IPS DF 6.9 (cell line): ENCODE measurements around the gene POLR3A.
"Not testable (repeated sequence)": the region's sequence is repeated elsewhere in the genome, so short reads cannot be mapped to it uniquely, and the experiment has no call there.

Source experiments
- DNase-seq: peaks from one replicate; pipeline ENCODE4 v3.0.0-alpha.2; 2013; ENCODE audit warnings: low read depth, low spot score
- H3K27ac ChIP-seq: one replicate; pipeline ENCODE4 v1.5.1; 2013; ENCODE audit warnings: low read length, control low read depth
- H3K27me3 ChIP-seq: 2 replicates; pipeline ENCODE4 v1.6.1; 2013; ENCODE audit warnings: mild to moderate bottlenecking, low read length; ENCODE audit not compliant: control insufficient read depth, insufficient read depth
- H3K36me3 ChIP-seq: 2 replicates; pipeline ENCODE4 v1.6.1; 2013; ENCODE audit warnings: low read length; ENCODE audit not compliant: control insufficient read depth, insufficient read depth
- H3K4me1 ChIP-seq: 2 replicates; pipeline ENCODE4 v1.6.1; 2013; ENCODE audit warnings: low read length; ENCODE audit not compliant: control insufficient read depth, insufficient read depth
- H3K4me3 ChIP-seq: 2 replicates; pipeline ENCODE4 v1.5.1; 2013; ENCODE audit warnings: mild to moderate bottlenecking, low read length
- H3K9me3 ChIP-seq: 2 replicates; pipeline ENCODE4 v1.6.1; 2013; ENCODE audit warnings: low read length, inconsistent platforms; ENCODE audit not compliant: control insufficient read depth, insufficient read depth
- WGBS: extraction: QIAGEN DNeasy Blood & Tissue Kit; methylation state at CpG from one replicate; pipeline ENCODE4 v1.1.7; 2013; ENCODE audit warnings: mixed read lengths, missing lambda C conversion rate; ENCODE audit not compliant: insufficient read length, insufficient coverage; 5-methylcytosine and 5-hydroxymethylcytosine counted together

The POLR3A gene

GRCh38 chr10:78029269-78030226 lies at the start of gene POLR3A:
Gene POLR3A, minus strand, starts transcription at chr10:78029515. Its CDS starts 108 bp downstream, at chr10:78029407.
- no peak within 1 kb of the TSS for H3K27ac ChIP-seq
- no CpG with 5 or more reads among the region's 35 CpGs for WGBS
- no peak for DNase-seq

DNA sequence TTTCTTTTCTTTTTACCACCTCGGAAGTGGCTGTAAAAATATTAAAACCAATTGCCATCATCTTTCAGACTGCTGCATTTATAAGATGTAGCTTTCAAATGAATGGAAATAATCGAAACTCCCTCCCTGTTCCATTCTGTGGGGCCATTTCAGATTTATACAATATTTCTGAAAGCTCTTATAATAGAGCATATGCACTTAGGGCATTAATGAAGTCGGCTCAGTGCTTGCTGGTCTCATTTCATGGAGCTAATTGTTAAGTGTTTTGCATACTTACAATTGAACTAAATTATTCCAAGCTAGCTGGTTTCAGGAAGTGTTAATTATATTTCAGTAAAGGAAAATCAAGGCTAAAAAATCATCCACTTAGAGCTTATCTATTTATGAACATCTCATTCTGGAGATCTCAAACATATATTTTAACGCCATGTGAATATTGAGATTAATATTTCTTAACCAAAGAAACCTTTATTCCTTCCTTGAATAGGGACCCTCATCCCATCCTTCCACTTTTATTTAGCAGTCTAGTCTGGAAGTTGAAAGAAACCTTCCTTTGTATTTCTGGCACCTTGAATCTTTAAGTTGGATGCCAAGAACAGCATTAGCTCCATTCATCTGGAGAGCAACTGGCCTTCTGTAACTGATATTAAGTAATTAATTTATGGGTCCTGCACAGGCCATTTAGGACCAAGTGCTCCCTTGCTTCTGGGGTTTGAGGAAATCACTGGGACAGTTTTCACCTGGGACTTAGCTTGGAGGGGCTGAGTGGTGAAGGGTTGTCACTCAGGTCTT lies 49.4 kb upstream of the POLR3A start:
- no peak overlapping the region for H3K4me3 ChIP-seq
- no peaks in the 10 kb centered on the region for H3K36me3 ChIP-seq
- no peak for DNase-seq
- no peak overlapping the region for H3K27ac ChIP-seq
- H3K9me3 ChIP-seq = no peaks in the 10 kb centered on the region; the same call in 1 of the 2 replicates
- no CpG with 5 or more reads among the region's 4 CpGs for WGBS
- H3K27me3 ChIP-seq = no peaks in the 10 kb centered on the region
- no peaks in the 10 kb centered on the region for H3K4me1 ChIP-seq

More at GRCh38 chr10:78029269-78030226, at the start of gene POLR3A:
- no peaks in the 10 kb centered on the region for H3K4me1 ChIP-seq
- no peaks in the 10 kb centered on the region for H3K27me3 ChIP-seq
- no peaks in the 10 kb centered on the region for H3K9me3 ChIP-seq
- peak within 1 kb of the TSS; percentile 92 for H3K4me3 ChIP-seq
- peaks cover 6% of the 10 kb centered on the region; the same call in 1 of the 2 replicates for H3K36me3 ChIP-seq

DNA sequence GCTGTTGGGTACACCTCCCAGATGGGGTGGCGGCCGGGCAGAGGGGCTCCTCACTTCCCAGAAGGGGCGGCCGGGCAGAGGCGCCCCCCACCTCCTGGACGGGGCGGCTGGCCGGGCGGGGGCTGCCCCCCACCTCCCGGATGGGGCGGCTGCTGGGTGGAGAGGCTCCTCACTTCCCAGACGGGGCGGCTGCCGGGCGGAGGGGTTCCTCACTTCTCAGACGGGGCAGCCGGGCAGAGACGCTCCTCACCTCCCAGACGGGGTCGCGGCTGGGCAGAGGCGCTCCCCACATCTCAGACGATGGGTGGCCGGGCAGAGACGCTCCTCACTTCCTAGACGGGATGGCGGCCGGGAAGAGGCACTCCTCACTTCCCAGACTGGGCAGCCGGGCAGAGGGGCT lies 46.5 kb upstream of the POLR3A start:
- H3K36me3 ChIP-seq, H3K27me3 ChIP-seq, H3K4me3 ChIP-seq, H3K9me3 ChIP-seq, H3K4me1 ChIP-seq, DNase-seq, H3K27ac ChIP-seq: not testable (repeated sequence)
- WGBS = no CpG with 5 or more reads among the region's 29 CpGs

- Histone ChIP-seq H3K27ac (no peak overlapping the region), H3K36me3 (no peaks in the 10 kb centered on the region), H3K4me3 (no peak overlapping the region), H3K9me3 (no peaks in the 10 kb centered on the region; the same call in 1 of the 2 replicates), H3K27me3 (no peaks in the 10 kb centered on the region), H3K4me1 (no peaks in the 10 kb centered on the region)
- DNase-seq = no peak
Measured at GRCh38 chr10:78072504-78072903, 43.2 kb upstream of the POLR3A start.

DNA sequence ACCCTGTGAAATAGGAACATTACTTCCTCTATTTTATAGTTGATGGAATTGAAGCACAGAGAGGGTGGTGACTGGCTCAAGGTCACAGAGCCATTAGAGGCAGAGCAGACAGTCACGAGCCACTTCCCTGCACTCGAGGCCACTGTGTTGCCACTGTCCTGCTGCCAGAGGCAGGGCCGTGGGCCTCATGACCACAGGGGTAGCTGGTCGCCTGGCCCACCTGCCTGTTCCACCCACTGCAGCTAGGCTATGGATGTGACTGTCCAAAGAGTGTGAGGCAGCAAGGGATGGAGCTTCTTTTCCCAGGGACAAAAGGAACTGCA lies 42.5 kb upstream of the POLR3A start:
- Histone ChIP-seq H3K4me1 (no peaks in the 10 kb centered on the region), H3K27ac (no peak overlapping the region), H3K4me3 (no peak overlapping the region), H3K9me3 (no peaks in the 10 kb centered on the region; the same call in 1 of the 2 replicates), H3K27me3 (no peaks in the 10 kb centered on the region), H3K36me3 (no peaks in the 10 kb centered on the region)
- WGBS = no CpG with 5 or more reads among the region's 4 CpGs
- no peak for DNase-seq

DNA sequence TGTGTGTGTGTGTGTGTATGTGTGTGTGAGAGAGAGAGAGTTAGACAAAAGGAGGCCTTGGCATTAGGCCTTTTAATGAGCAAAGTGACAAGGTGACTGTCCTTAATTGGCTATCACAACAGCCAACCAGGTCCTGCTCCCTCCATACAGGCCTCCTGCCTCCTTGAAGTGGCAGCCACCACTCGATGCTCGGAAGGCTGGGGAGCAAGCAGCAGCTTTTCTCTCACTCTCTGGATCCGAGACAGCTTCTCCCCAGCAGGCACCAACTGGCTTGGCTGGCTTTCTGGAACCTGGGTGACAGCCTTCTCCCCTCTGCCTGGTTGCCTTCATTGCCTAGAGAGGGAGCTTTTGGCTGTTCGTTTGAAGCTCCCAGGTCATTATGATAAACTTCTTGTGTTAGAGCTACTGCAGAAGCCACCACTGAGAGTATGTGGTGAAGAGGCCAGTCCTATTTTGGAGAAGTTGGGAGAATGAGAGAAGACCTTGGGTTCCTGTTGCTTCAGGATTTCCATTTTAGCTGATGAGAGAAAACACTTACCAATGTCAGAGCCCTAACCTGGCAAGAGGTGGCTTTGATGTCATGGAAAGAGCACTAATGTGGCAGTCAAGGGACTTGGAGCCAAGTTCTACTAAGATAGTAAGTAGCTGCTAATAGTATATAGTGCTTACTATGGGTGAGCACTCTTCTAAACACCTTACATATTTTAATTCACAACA lies 42.0 kb upstream of the POLR3A start:
- no peaks in the 10 kb centered on the region for H3K36me3 ChIP-seq
- no peak overlapping the region for H3K27ac ChIP-seq
- H3K4me3 ChIP-seq = no peak overlapping the region
- DNase-seq = no peak
- WGBS = no CpG with 5 or more reads among the region's 4 CpGs
- H3K4me1 ChIP-seq = no peaks in the 10 kb centered on the region
- no peaks in the 10 kb centered on the region; the same call in 1 of the 2 replicates for H3K9me3 ChIP-seq
- H3K27me3 ChIP-seq = no peaks in the 10 kb centered on the region

GRCh38 chr10:78070726-78071125 lies 41.4 kb upstream of the POLR3A start:
- Histone ChIP-seq H3K27me3 (no peaks in the 10 kb centered on the region), H3K9me3 (no peaks in the 10 kb centered on the region), H3K4me1 (no peaks in the 10 kb centered on the region), H3K4me3 (no peak overlapping the region), H3K27ac (no peak overlapping the region), H3K36me3 (no peaks in the 10 kb centered on the region)
- WGBS = no CpG with 5 or more reads among the region's 5 CpGs
- no peak for DNase-seq

DNA sequence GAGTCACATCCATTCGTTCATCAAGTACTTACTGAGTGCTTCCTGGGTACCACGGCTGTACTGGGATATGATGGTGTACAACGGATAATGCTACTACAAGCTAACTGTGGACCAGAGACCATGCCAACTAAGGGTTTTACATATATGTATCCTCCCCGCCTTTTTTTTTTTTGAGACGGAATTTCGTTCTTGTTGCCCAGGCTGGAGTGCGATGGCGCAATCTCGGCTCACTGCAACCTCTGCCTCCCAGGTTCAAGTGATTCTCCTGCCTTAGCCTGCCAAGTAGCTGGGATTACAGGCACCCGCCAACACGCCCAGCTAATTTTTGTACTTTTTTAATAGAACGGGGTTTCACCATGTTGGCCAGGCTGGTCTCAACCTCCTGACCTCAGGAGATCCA lies 40.7 kb upstream of the POLR3A start:
- H3K4me3 ChIP-seq, DNase-seq, H3K27ac ChIP-seq, H3K27me3 ChIP-seq, H3K36me3 ChIP-seq, H3K4me1 ChIP-seq, H3K9me3 ChIP-seq: not testable (repeated sequence)
- WGBS = no CpG with 5 or more reads among the region's 12 CpGs

GRCh38 chr10:78069151-78069550 lies 39.8 kb upstream of the POLR3A start:
- no CpG with 5 or more reads among the region's 6 CpGs for WGBS
- no peak overlapping the region for H3K4me3 ChIP-seq
- H3K27me3 ChIP-seq = no peaks in the 10 kb centered on the region
- no peaks in the 10 kb centered on the region for H3K9me3 ChIP-seq
- H3K4me1 ChIP-seq = no peaks in the 10 kb centered on the region; the same call in 1 of the 2 replicates
- no peak overlapping the region for H3K27ac ChIP-seq
- no peaks in the 10 kb centered on the region for H3K36me3 ChIP-seq
- DNase-seq = no peak

GRCh38 chr10:78066728-78067430 lies 37.6 kb upstream of the POLR3A start:
- H3K4me1 ChIP-seq = no peaks in the 10 kb centered on the region; the same call in 1 of the 2 replicates
- no peak overlapping the region for H3K27ac ChIP-seq
- no peak for DNase-seq
- no peaks in the 10 kb centered on the region for H3K9me3 ChIP-seq
- no peaks in the 10 kb centered on the region for H3K27me3 ChIP-seq
- H3K36me3 ChIP-seq = no peaks in the 10 kb centered on the region
- no peak overlapping the region for H3K4me3 ChIP-seq
- WGBS = no CpG with 5 or more reads among the region's 11 CpGs
